ENCODE data around the gene IZUMO1.
"Not testable (repeated sequence)": the region's sequence is repeated elsewhere in the genome, so short reads cannot be mapped to it uniquely, and the experiment has no call there.

IZUMO1 gene

GRCh38 chr19:48695743-48696352, 50.9 kb downstream of the IZUMO1 start, which contains the start of gene FUT2:
FUT2 (plus strand) TSS chr19:48695971; CDS start chr19:48702957, 6,986 bp downstream.
- DNase-seq (ENCODE audit: low read depth) = peak; percentile 55
- no peak for TF ChIP-seq CTCF (IDR thresholded peaks at IDR 0.05; ENCODE audit: insufficient read depth, low read depth, low read length, missing control alignments)
- H3K4me3 ChIP-seq (ENCODE audit: low read length) = peak within 1 kb of the TSS; percentile 46

GRCh38 chr19:48693629-48694028, 53.1 kb downstream of the IZUMO1 start:
- not testable (repeated sequence) for H3K4me3 ChIP-seq (ENCODE audit: low read length); DNase-seq (ENCODE audit: low read depth)

Data from epithelial cell of esophagus (primary cell).